Measurements from ENCODE around the gene AKR7A3. TPM values are rescaled to one million over a fixed set of nuclear protein-coding genes. Genes with fewer than 3 reads are reported as not detected.
"Not testable (repeated sequence)": the region's sequence is repeated elsewhere in the genome, so short reads cannot be mapped to it uniquely, and the experiment has no call there.

AKR7A3 gene
- 1.2 TPM for total RNA-seq

GRCh38 chr1:19288324-19289241 is at the start of gene AKR7A3:
Gene AKR7A3, minus strand, starts transcription at chr1:19288770. Its CDS starts 61 bp downstream, at chr1:19288709.
- DNase-seq = not testable (repeated sequence)

GRCh38 chr1:19338323-19338762 is 49.8 kb upstream of the AKR7A3 start:
- DNase-seq = no peak

- no peak for DNase-seq
These were observed 48.7 kb upstream of the AKR7A3 start for GRCh38 chr1:19337289-19337688.

- no peak for DNase-seq
These were observed 48.0 kb upstream of the AKR7A3 start for GRCh38 chr1:19336543-19336942.

- DNase-seq = no peak
These were observed 45.2 kb upstream of the AKR7A3 start for GRCh38 chr1:19333587-19334354.

- no peak for DNase-seq
These were observed 44.3 kb upstream of the AKR7A3 start for GRCh38 chr1:19332832-19333231.

- DNase-seq = no peak
These were observed 42.8 kb upstream of the AKR7A3 start for GRCh38 chr1:19331262-19331878.

GRCh38 chr1:19330449-19331135 is 42.0 kb upstream of the AKR7A3 start:
- DNase-seq = no peak

GRCh38 chr1:19329611-19330010 is 41.0 kb upstream of the AKR7A3 start:
- DNase-seq = no peak

GRCh38 chr1:19329188-19329587 is 40.6 kb upstream of the AKR7A3 start:
- no peak for DNase-seq

GRCh38 chr1:19328486-19328885 is 39.9 kb upstream of the AKR7A3 start:
- no peak for DNase-seq

- no peak for DNase-seq
These were observed 39.2 kb upstream of the AKR7A3 start for GRCh38 chr1:19327736-19328135.

- no peak for DNase-seq
These were observed 38.7 kb upstream of the AKR7A3 start for GRCh38 chr1:19327301-19327700.

GRCh38 chr1:19326748-19327065 is 38.1 kb upstream of the AKR7A3 start:
- no peak for DNase-seq

- DNase-seq = no peak
These were observed 37.6 kb upstream of the AKR7A3 start for GRCh38 chr1:19325958-19326747.

GRCh38 chr1:19325368-19325957 is 36.9 kb upstream of the AKR7A3 start:
- no peak for DNase-seq

GRCh38 chr1:19324665-19324990 is 36.1 kb upstream of the AKR7A3 start:
- no peak for DNase-seq

- no peak for DNase-seq
These were observed 35.6 kb upstream of the AKR7A3 start for GRCh38 chr1:19323987-19324664.

GRCh38 chr1:19322481-19322880 is 33.9 kb upstream of the AKR7A3 start:
- no peak for DNase-seq

GRCh38 chr1:19321071-19321470 is 32.5 kb upstream of the AKR7A3 start:
- no peak for DNase-seq

GRCh38 chr1:19319196-19319595 is 30.6 kb upstream of the AKR7A3 start:
- no peak for DNase-seq
